Fibroblast of lung (primary cell): ENCODE results near the gene SLC25A33. TPM values are rescaled to one million over a fixed set of nuclear protein-coding genes. Genes with fewer than 3 reads are reported as not detected.
"Not testable (repeated sequence)": the region's sequence is repeated elsewhere in the genome, so short reads cannot be mapped to it uniquely, and the experiment has no call there.

Experiments
- DNase-seq, 2 donors: peaks; one replicate each; pipeline versions ENCODE4 v3.0.0 to v3.0.0-alpha.2; 2010; ENCODE audit warnings: low read depth in 2 of 2
- H2AFZ ChIP-seq: 2 replicates; pipeline ENCODE4 v1.5.1; 2012; ENCODE audit warnings: low read length, control low read depth, inconsistent platforms
- H3K27ac ChIP-seq: 2 replicates; pipeline ENCODE4 v1.5.1; 2011; ENCODE audit warnings: low read length, control low read depth; ENCODE audit not compliant: insufficient read depth
- H3K27me3 ChIP-seq: 2 replicates; pipeline ENCODE4 v1.5.1; 2011; ENCODE audit warnings: mild to moderate bottlenecking, low read length; ENCODE audit not compliant: control insufficient read depth, insufficient read depth
- H3K36me3 ChIP-seq: 2 replicates; pipeline ENCODE4 v1.5.1; 2011; ENCODE audit warnings: low read length; ENCODE audit not compliant: control insufficient read depth, insufficient read depth
- H3K4me1 ChIP-seq: 2 replicates; pipeline ENCODE4 v1.5.1; 2011; ENCODE audit warnings: low read length; ENCODE audit not compliant: control insufficient read depth, insufficient read depth; ENCODE audit errors: extremely low read depth
- H3K4me2 ChIP-seq: 2 replicates; pipeline ENCODE4 v1.5.1; 2011; ENCODE audit warnings: low read length, control low read depth; ENCODE audit not compliant: insufficient read depth; ENCODE audit errors: extremely low read depth
- H3K4me3 ChIP-seq, 4 experiments: fragments of 200-600 bp in 1 of 4; sonication (generic) in 1 of 4; replicated peaks in 1 of 4; 2 replicates each; pipeline ENCODE4 v1.5.1; 2011 to 2016; ENCODE audit warnings: low read length in 4 of 4, low read depth in 3 of 4, mild to moderate bottlenecking in 3 of 4, control low read depth in 2 of 4, inconsistent platforms in 1 of 4, mixed read lengths in 1 of 4; ENCODE audit not compliant: insufficient read depth in 1 of 4; ENCODE audit errors: control extremely low read depth in 1 of 4
- H3K79me2 ChIP-seq: 2 replicates; pipeline ENCODE4 v1.5.1; 2012; ENCODE audit warnings: mild to moderate bottlenecking, low read length, inconsistent platforms; ENCODE audit not compliant: control insufficient read depth, insufficient read depth
- H3K9ac ChIP-seq: 2 replicates; pipeline ENCODE4 v1.5.1; 2011; ENCODE audit warnings: mild to moderate bottlenecking, low read length, control low read depth; ENCODE audit not compliant: insufficient read depth
- H3K9me3 ChIP-seq: 2 replicates; pipeline ENCODE4 v1.5.1; 2012; ENCODE audit warnings: low read depth, low read length; ENCODE audit not compliant: control insufficient read depth, insufficient read depth
- H4K20me1 ChIP-seq: 2 replicates; pipeline ENCODE4 v1.5.1; 2011; ENCODE audit warnings: low read length; ENCODE audit not compliant: control insufficient read depth, insufficient read depth; ENCODE audit errors: extremely low read depth
- EZH2 ChIP-seq: IDR thresholded peaks from 2 replicates; pipeline ENCODE4 v1.5.1; 2012; ENCODE audit warnings: low read length, control low read depth, mild to moderate bottlenecking; ENCODE audit errors: missing control alignments
- polyA plus RNA-seq, 2 donors: library from polyadenylated mRNA; depleted of rRNA in 1 of 2; stranded (reverse) in 1 of 2; unstranded in 1 of 2; fragments of >200 nt; gene quantifications; 2 replicates each; pipeline ENCODE4 v1.2.1, GENCODE V29; 2011 to 2012; ENCODE audit warnings: missing spikeins in 1 of 2
- total RNA-seq: library from RNA; depleted of rRNA; stranded (reverse); fragments of >200 nt; gene quantifications from 2 replicates; pipeline ENCODE4 v1.2.1, GENCODE V29; 2014
- TF ChIP-seq, protein P1 (sequence below), 2 donors: IDR thresholded peaks in 1 of 2; conservative IDR thresholded peaks in 1 of 2; 1 replicate in 1 of 2; 2 replicates in 1 of 2; pipeline ENCODE4 v1.5.1; 2011 to 2012; ENCODE audit warnings: low read length in 2 of 2, control low read depth in 1 of 2, inconsistent platforms in 1 of 2, low read depth in 1 of 2, mild to moderate bottlenecking in 1 of 2

Gene SLC25A33
- total and polyA plus RNA-seq, 2 donors (not counting 1 experiment from before 2014, with no cell fraction given), result 3.5 to 4.8 TPM

DNA sequence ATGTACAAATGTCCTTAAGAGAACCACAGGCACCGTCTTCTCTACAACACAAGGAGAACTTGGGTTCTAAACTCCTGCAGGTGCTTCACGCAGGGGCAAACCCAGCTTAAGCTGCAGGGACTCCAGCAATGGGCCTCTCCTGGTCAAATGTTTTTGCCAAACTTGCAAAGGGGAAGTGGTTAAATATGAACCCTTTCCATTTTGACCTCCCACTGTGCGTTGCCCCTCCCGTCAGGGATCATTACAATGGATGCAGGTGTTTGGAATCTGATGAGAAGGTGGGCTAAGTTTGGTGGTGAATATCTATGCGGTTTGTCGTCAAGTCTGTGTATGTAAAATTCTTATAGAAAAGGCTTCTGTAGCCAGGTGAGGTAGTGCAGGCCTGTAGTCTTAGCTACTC, 29.1 kb upstream of the SLC25A33 start:
- DNase-seq, result no peak
- Histone ChIP-seq H3K4me1 (no peaks in the 10 kb centered on the region), H3K4me3 (no peak overlapping the region), H3K9ac (no peak overlapping the region), H3K4me2 (no peak overlapping the region), H3K79me2 (no peaks in the 10 kb centered on the region), H2AFZ (no peak overlapping the region), H3K27me3 (no peaks in the 10 kb centered on the region), H3K27ac (no peak overlapping the region), H3K9me3 (no peaks in the 10 kb centered on the region), H4K20me1 (no peaks in the 10 kb centered on the region), H3K36me3 (no peaks in the 10 kb centered on the region)
- TF ChIP-seq EZH2, result no peak
- TF ChIP-seq, protein P1, sequence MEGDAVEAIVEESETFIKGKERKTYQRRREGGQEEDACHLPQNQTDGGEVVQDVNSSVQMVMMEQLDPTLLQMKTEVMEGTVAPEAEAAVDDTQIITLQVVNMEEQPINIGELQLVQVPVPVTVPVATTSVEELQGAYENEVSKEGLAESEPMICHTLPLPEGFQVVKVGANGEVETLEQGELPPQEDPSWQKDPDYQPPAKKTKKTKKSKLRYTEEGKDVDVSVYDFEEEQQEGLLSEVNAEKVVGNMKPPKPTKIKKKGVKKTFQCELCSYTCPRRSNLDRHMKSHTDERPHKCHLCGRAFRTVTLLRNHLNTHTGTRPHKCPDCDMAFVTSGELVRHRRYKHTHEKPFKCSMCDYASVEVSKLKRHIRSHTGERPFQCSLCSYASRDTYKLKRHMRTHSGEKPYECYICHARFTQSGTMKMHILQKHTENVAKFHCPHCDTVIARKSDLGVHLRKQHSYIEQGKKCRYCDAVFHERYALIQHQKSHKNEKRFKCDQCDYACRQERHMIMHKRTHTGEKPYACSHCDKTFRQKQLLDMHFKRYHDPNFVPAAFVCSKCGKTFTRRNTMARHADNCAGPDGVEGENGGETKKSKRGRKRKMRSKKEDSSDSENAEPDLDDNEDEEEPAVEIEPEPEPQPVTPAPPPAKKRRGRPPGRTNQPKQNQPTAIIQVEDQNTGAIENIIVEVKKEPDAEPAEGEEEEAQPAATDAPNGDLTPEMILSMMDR (conservative IDR thresholded peaks at IDR 0.05 in 1 of 2, IDR thresholded peaks at IDR 0.05 in 1 of 2; ENCODE audit: low read depth in 1 of 2, low read length in 2 of 2), result no peak

DNA sequence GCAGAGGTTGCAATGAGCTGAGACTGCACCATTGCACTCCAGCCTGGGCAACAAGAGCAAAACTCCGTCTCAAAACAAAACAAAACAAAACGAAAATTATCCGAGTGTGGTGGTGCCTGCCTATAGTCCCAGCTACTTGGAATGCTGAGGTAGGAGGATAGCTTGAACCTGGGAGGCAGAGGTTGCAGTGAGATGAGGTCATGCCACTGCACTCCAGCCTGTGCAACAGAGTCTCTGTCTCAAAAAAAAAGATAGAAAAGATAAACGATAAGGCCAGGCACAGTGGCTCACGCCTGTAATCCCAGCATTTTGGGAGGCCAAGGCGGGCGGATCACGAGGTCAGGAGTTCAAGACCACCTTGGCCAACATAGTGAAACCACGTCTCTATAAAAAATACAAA, 23.7 kb upstream of the SLC25A33 start:
- not testable (repeated sequence) for H3K4me3 ChIP-seq, H3K36me3 ChIP-seq, H3K27me3 ChIP-seq, H3K9me3 ChIP-seq, H3K79me2 ChIP-seq, H3K27ac ChIP-seq, DNase-seq, H2AFZ ChIP-seq, H3K9ac ChIP-seq, H3K4me1 ChIP-seq, H4K20me1 ChIP-seq, H3K4me2 ChIP-seq

DNA sequence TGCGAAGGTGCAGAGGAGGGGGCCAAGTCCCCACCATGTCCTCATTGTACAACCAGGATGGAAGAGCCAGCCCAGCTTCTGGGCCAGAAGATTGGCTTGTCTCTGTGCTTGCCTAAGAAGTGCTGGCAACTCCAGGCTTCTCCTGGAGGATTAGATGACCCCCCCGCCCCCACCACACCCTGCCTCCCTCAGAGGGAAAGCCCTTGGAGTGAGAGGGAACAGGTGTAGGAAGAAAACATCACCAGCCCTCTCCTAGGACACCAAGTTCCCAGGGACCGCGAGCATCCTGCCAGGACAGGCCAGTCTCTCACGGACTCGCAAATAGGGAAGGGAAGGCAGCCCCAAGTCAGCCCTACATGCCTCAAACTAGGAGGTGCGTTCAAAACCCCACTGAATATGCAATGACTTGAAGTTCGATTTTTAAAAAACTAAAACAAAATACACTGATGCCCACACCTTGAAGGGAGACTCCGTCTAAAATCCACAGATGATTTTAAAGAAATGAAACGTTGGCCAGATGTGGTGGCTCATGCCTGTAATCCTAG, 20.7 kb upstream of the SLC25A33 start:
- no peaks in the 10 kb centered on the region for H3K36me3 ChIP-seq
- no peak overlapping the region for H3K27ac ChIP-seq
- no peaks in the 10 kb centered on the region for H4K20me1 ChIP-seq
- H3K4me2 ChIP-seq, result no peak overlapping the region
- no peaks in the 10 kb centered on the region for H3K79me2 ChIP-seq
- no peaks in the 10 kb centered on the region for H3K9me3 ChIP-seq
- no peak overlapping the region for H2AFZ ChIP-seq
- H3K4me1 ChIP-seq, result no peaks in the 10 kb centered on the region
- H3K4me3 ChIP-seq, result no peak overlapping the region
- TF ChIP-seq EZH2, result no peak
- TF ChIP-seq, protein P1 (conservative IDR thresholded peaks at IDR 0.05 in 1 of 2, IDR thresholded peaks at IDR 0.05 in 1 of 2; ENCODE audit: low read depth in 1 of 2, low read length in 2 of 2), result no peak
- H3K9ac ChIP-seq, result no peak overlapping the region
- H3K27me3 ChIP-seq, result no peaks in the 10 kb centered on the region
- DNase-seq, result no peak
